Panc1 (cell line): ENCODE data around the gene ATXN8OS. TPM values are rescaled to one million over a fixed set of nuclear protein-coding genes. Genes with fewer than 3 reads are reported as not detected.

Experiments used
- ATAC-seq: fragments of 200-7000 bp; cut with Tn5 transposase; 2 replicates; pipeline ENCODE4 v1.9.1; 2020; ENCODE audit warnings: mild to moderate bottlenecking, moderate library complexity
- BruUV-seq: library from RNA; stranded (reverse); fragments of 400-500 nt; replicated peaks from 2 replicates; lab custom pipeline; 2021; lab: Mats Ljungman, UMichigan
- CTCF ChIA-PET: fragments of 300-600 bp; sonication (Branson Sonifier 250); formaldehyde crosslinking; loops from one replicate; lab custom pipeline; 2022; ENCODE audit warnings: antibody characterized with exemption; lab: Charles Lee
- POLR2A ChIA-PET: fragments of 300-600 bp; sonication (Branson Sonifier 250); formaldehyde crosslinking; loops from one replicate; lab custom pipeline; 2022; ENCODE audit warnings: antibody characterized with exemption; lab: Charles Lee
- DNase-seq: peaks from one replicate; pipeline ENCODE4 v3.0.0-alpha.2; 2010; ENCODE audit warnings: low read depth, low spot score
- H3K27ac ChIP-seq: 2 replicates; pipeline ENCODE4 v1.5.1; 2011; ENCODE audit warnings: mild to moderate bottlenecking, low read length, inconsistent platforms
- H3K27me3 ChIP-seq: fragments of 200-500 bp; sonication (Bioruptor generic); 2 replicates; pipeline ENCODE4 v1.6.0; 2014; ENCODE audit warnings: low read length, inconsistent platforms; ENCODE audit not compliant: control insufficient read depth, insufficient read depth
- H3K36me3 ChIP-seq: fragments of 200-500 bp; sonication (Bioruptor generic); 2 replicates; pipeline ENCODE4 v1.5.1; 2014; ENCODE audit warnings: inconsistent platforms, mild to moderate bottlenecking, low read length, moderate library complexity; ENCODE audit not compliant: control insufficient read depth, insufficient read depth
- H3K4me1 ChIP-seq: 2 replicates; pipeline ENCODE4 v1.5.1; 2011; ENCODE audit warnings: inconsistent platforms, mild to moderate bottlenecking, low read length, moderate library complexity; ENCODE audit not compliant: control insufficient read depth, insufficient read depth
- H3K4me3 ChIP-seq, 2 experiments: 2 replicates each; pipeline ENCODE4 v1.5.1; 2011 to 2012; ENCODE audit warnings: low read depth in 2 of 2, low read length in 2 of 2, mild to moderate bottlenecking in 2 of 2, inconsistent platforms in 1 of 2, moderate library complexity in 1 of 2
- H3K9me3 ChIP-seq: fragments of 200-500 bp; sonication (Bioruptor generic); 2 replicates; pipeline ENCODE4 v1.5.1; 2014; ENCODE audit warnings: low read depth, mild to moderate bottlenecking, inconsistent platforms, low read length, moderate library complexity; ENCODE audit not compliant: control insufficient read depth, insufficient read depth
- CTCF ChIP-seq: fragments of 450-650 bp; IDR thresholded peaks from 2 replicates; pipeline ENCODE4 v1.5.1; 2017; ENCODE audit warnings: mild to moderate bottlenecking
- POLR2AphosphoS5 ChIP-seq: IDR thresholded peaks from 2 replicates; pipeline ENCODE4 v1.6.1; 2012; ENCODE audit warnings: mild to moderate bottlenecking, low read depth, low read length, moderate library complexity
- REST ChIP-seq, 2 experiments: IDR thresholded peaks; 2 replicates each; pipeline ENCODE4 v1.6.1; 2011 to 2012; ENCODE audit warnings: low read depth in 2 of 2, control low read depth in 1 of 2, low read length in 1 of 2, mild to moderate bottlenecking in 1 of 2, moderate library complexity in 1 of 2; ENCODE audit not compliant: insufficient read depth in 1 of 2
- SIN3A ChIP-seq: IDR thresholded peaks from 2 replicates; pipeline ENCODE4 v1.6.1; 2012; ENCODE audit warnings: low read depth, mild to moderate bottlenecking, low read length, moderate library complexity, borderline replicate concordance; ENCODE audit not compliant: insufficient read depth
- TCF7L2 ChIP-seq: IDR thresholded peaks from 2 replicates; pipeline ENCODE4 v1.6.1; 2011; ENCODE audit warnings: mild to moderate bottlenecking, low read depth, low read length, inconsistent platforms
- in situ Hi-C: cut with HindIII; loops from 2 replicates; pipeline ENCODE4 v1.10.0; 2016; ENCODE audit warnings: low sequenced_read_pairs, low pct_unique_long_range_greater_than_20kb
- intact Hi-C: fragments of 100-400 bp; cut with micrococcal nuclease; formaldehyde crosslinking; loops from one replicate; pipeline ENCODE4 v1.10.0; 2022; ENCODE audit not compliant: unreplicated experiment
- total RNA-seq: library from RNA; stranded (reverse); gene quantifications from one replicate; pipeline ENCODE4 v1.2.1, GENCODE V29; 2021; ENCODE audit not compliant: unreplicated experiment

The ATXN8OS gene
- total RNA-seq, 1 experiment from 2014 or later, result not detected

- BruUV-seq, result no TSS peak
- no peaks in the 10 kb centered on the region for H3K36me3 ChIP-seq
- no peak for TF ChIP-seq CTCF
- TF ChIP-seq SIN3A, result no peak
- TF ChIP-seq TCF7L2, result no peak
- no peak for TF ChIP-seq POLR2AphosphoS5
- TF ChIP-seq REST (IDR thresholded peaks at IDR 0.05; ENCODE audit: insufficient read depth in 1 of 2, low read depth in 2 of 2, low read length in 1 of 2), result no peak
- intact Hi-C loops, result no loop called here
- ChIA-PET POLR2A (no interaction called here), CTCF (no interaction called here)
- H3K4me3 ChIP-seq, result no peak overlapping the region
- no peak overlapping the region for H3K27ac ChIP-seq
- ATAC-seq (no peak), DNase-seq (no peak)
- in situ Hi-C loops, result no loop called here
- H3K4me1 ChIP-seq, result no peaks in the 10 kb centered on the region
- no peaks in the 10 kb centered on the region for H3K9me3 ChIP-seq
- no peaks in the 10 kb centered on the region for H3K27me3 ChIP-seq
Measured at GRCh38 chr13:70170689-70171088, 63.1 kb downstream of the ATXN8OS start.

GRCh38 chr13:70171151-70171550 lies 63.5 kb downstream of the ATXN8OS start:
- no peak for ATAC-seq
- TF ChIP-seq POLR2AphosphoS5 (no peak), CTCF (no peak), REST (IDR thresholded peaks at IDR 0.05; ENCODE audit: insufficient read depth in 1 of 2, low read depth in 2 of 2, low read length in 1 of 2) (no peak), SIN3A (no peak), TCF7L2 (no peak)
- in situ Hi-C loops, result no loop called here
- H3K9me3 ChIP-seq, result no peaks in the 10 kb centered on the region
- no peak overlapping the region for H3K27ac ChIP-seq
- ChIA-PET CTCF (no interaction called here), POLR2A (no interaction called here)
- DNase-seq, result no peak
- no peaks in the 10 kb centered on the region for H3K4me1 ChIP-seq
- no peaks in the 10 kb centered on the region for H3K36me3 ChIP-seq
- no TSS peak for BruUV-seq
- intact Hi-C loops, result no loop called here
- no peaks in the 10 kb centered on the region for H3K27me3 ChIP-seq
- H3K4me3 ChIP-seq, result no peak overlapping the region
